Measurements from ENCODE around the gene MAP3K14.
A peak's percentile ranks its signal among the peaks of the same experiment; 100 is the strongest.

Gene MAP3K14

GRCh38 chr17:45277216-45277849 is 39.5 kb downstream of the MAP3K14 start:
- DNase-seq, result peak; percentile 72

GRCh38 chr17:45276031-45276430 is 40.8 kb downstream of the MAP3K14 start:
- no peak for DNase-seq

- no peak for DNase-seq
Measured at GRCh38 chr17:45274033-45274432, 42.8 kb downstream of the MAP3K14 start.

- DNase-seq, result no peak
Measured at GRCh38 chr17:45273551-45273957, 43.3 kb downstream of the MAP3K14 start.

GRCh38 chr17:45271603-45272002 is 45.2 kb downstream of the MAP3K14 start:
- DNase-seq, result no peak

GRCh38 chr17:45270828-45271418 is 45.9 kb downstream of the MAP3K14 start:
- peak; percentile 6 for DNase-seq

GRCh38 chr17:45269912-45270311 is 46.9 kb downstream of the MAP3K14 start:
- DNase-seq, result no peak

GRCh38 chr17:45267436-45268055 is 49.3 kb downstream of the MAP3K14 start:
- DNase-seq, result no peak

- no peak for DNase-seq
Measured at GRCh38 chr17:45266372-45266926, 50.4 kb downstream of the MAP3K14 start.

GRCh38 chr17:45265821-45266220 is 51.0 kb downstream of the MAP3K14 start:
- no peak for DNase-seq

GRCh38 chr17:45264988-45265387 is 51.8 kb downstream of the MAP3K14 start:
- no peak for DNase-seq

- no peak for DNase-seq
Measured at GRCh38 chr17:45264430-45264829, 52.4 kb downstream of the MAP3K14 start.

- no peak for DNase-seq
Measured at GRCh38 chr17:45263477-45263860, 53.4 kb downstream of the MAP3K14 start.

- no peak for DNase-seq
Measured at GRCh38 chr17:45262516-45263476, 54.0 kb downstream of the MAP3K14 start.

- no peak for DNase-seq
Measured at GRCh38 chr17:45261577-45262515, 55.0 kb downstream of the MAP3K14 start, which contains the start of gene SPATA32. TSS of gene SPATA32 (minus strand) at chr17:45262094. CDS start at chr17:45262016, 78 bp downstream.

- DNase-seq, result no peak
Measured at GRCh38 chr17:45260204-45260783, 56.5 kb downstream of the MAP3K14 start.

GRCh38 chr17:45258981-45259380 is 57.8 kb downstream of the MAP3K14 start:
- DNase-seq, result no peak

GRCh38 chr17:45257115-45257514 is 59.7 kb downstream of the MAP3K14 start:
- DNase-seq, result no peak

GRCh38 chr17:45256114-45256966 is 60.5 kb downstream of the MAP3K14 start:
- no peak for DNase-seq

- no peak for DNase-seq
Measured at GRCh38 chr17:45255358-45255757, 61.5 kb downstream of the MAP3K14 start.

Measured in NCI-H526 treated with DMSO at 0.1 percent for 48 hours (cell line).